Measurements from ENCODE around the gene LSM2. TPM values are rescaled to one million over a fixed set of nuclear protein-coding genes. Genes with fewer than 3 reads are reported as not detected.

LSM2 gene
- total RNA-seq, 2 experiments from 2014 or later, result 78.4 to 82.6 TPM

DNA sequence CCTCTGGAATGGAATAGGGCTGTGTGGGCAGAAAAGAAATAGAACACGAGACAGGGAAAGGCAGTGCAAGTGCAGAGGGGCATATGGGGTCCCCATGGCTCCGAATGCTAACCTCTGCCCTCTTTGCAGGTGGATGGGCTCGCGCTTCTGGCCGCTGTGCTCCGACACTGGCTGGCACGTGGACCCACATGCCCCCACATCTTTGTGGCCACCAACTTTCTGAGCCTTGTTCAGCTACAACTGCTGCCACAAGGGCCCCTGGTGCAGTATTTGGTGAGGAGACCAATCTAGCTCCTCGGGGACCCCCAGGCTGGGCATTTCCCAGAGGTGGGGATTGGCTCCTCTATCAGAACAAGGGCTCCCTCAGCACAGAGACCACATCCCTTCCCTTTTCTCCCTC lies 45.4 kb downstream of the LSM2 start:
- peaks cover 74% of the 10 kb centered on the region for H3K36me3 ChIP-seq (ENCODE audit: insufficient read depth, low read length)
- no TSS peak for BruUV-seq (replicated peaks)
- ChIA-PET CTCF (ENCODE audit: unreplicated experiment) (no interaction called here), POLR2A (interaction anchor here (0.5 kb wide), 1 partner anchor 317 kb away, joined by 3 read pairs; no protein-coding TSS in a partner anchor)
- H3K9me3 ChIP-seq (ENCODE audit: low read length), result no peaks in the 10 kb centered on the region
- H3K4me1 ChIP-seq (ENCODE audit: insufficient read depth, low read length, poor library complexity, severe bottlenecking), result no peaks in the 10 kb centered on the region
- intact Hi-C loops (cut with micrococcal nuclease; ENCODE audit: unreplicated experiment), result no loop called here
- no peaks in the 10 kb centered on the region for H4K20me1 ChIP-seq (ENCODE audit: insufficient read depth, low read length)
- H2AFZ ChIP-seq (ENCODE audit: low read length), result no peak overlapping the region
- H3K79me2 ChIP-seq (ENCODE audit: insufficient read depth, low read depth, low read length), result no peaks in the 10 kb centered on the region
- no peak overlapping the region for H3K4me3 ChIP-seq (ENCODE audit: low read depth, low read length, poor library complexity, severe bottlenecking)
- no peak overlapping the region for H3K27ac ChIP-seq (ENCODE audit: low read depth, low read length, poor library complexity, severe bottlenecking)
- no peak for DNase-seq (ENCODE audit: low spot score)
- no peak for TF ChIP-seq EZH2phosphoT487 (IDR thresholded peaks at IDR 0.05; ENCODE audit: borderline replicate concordance, low read depth, low read length)
- no peaks in the 10 kb centered on the region for H3K9me2 ChIP-seq (ENCODE audit: insufficient read depth, low read length)
- H3K4me2 ChIP-seq (ENCODE audit: low read length), result no peak overlapping the region

- H3K4me3 ChIP-seq (ENCODE audit: low read depth, low read length, poor library complexity, severe bottlenecking), result no peak overlapping the region
- H3K4me2 ChIP-seq (ENCODE audit: low read length), result no peak overlapping the region
- no peaks in the 10 kb centered on the region for H3K79me2 ChIP-seq (ENCODE audit: insufficient read depth, low read depth, low read length)
- POLR2A ChIA-PET, result interaction anchor here (0.5 kb wide), 1 partner anchor 317 kb away, joined by 3 read pairs; no protein-coding TSS in a partner anchor
- TF ChIP-seq, protein P1, sequence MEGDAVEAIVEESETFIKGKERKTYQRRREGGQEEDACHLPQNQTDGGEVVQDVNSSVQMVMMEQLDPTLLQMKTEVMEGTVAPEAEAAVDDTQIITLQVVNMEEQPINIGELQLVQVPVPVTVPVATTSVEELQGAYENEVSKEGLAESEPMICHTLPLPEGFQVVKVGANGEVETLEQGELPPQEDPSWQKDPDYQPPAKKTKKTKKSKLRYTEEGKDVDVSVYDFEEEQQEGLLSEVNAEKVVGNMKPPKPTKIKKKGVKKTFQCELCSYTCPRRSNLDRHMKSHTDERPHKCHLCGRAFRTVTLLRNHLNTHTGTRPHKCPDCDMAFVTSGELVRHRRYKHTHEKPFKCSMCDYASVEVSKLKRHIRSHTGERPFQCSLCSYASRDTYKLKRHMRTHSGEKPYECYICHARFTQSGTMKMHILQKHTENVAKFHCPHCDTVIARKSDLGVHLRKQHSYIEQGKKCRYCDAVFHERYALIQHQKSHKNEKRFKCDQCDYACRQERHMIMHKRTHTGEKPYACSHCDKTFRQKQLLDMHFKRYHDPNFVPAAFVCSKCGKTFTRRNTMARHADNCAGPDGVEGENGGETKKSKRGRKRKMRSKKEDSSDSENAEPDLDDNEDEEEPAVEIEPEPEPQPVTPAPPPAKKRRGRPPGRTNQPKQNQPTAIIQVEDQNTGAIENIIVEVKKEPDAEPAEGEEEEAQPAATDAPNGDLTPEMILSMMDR (conservative IDR thresholded peaks at IDR 0.05; ENCODE audit: low read length), result no peak
- TF ChIP-seq EZH2phosphoT487 (IDR thresholded peaks at IDR 0.05; ENCODE audit: borderline replicate concordance, low read depth, low read length), result no peak
- CTCF ChIA-PET (ENCODE audit: unreplicated experiment), result no interaction called here
- BruUV-seq (replicated peaks), result no TSS peak
- DNase-seq (ENCODE audit: low spot score), result no peak
- H3K9me3 ChIP-seq (ENCODE audit: low read length), result no peaks in the 10 kb centered on the region
- H2AFZ ChIP-seq (ENCODE audit: low read length), result no peak overlapping the region
- no peaks in the 10 kb centered on the region for H3K9me2 ChIP-seq (ENCODE audit: insufficient read depth, low read length)
- no peaks in the 10 kb centered on the region for H3K4me1 ChIP-seq (ENCODE audit: insufficient read depth, low read length, poor library complexity, severe bottlenecking)
- intact Hi-C loops (cut with micrococcal nuclease; ENCODE audit: unreplicated experiment), result no loop called here
- H3K36me3 ChIP-seq (ENCODE audit: insufficient read depth, low read length), result peaks cover 74% of the 10 kb centered on the region
- no peaks in the 10 kb centered on the region for H4K20me1 ChIP-seq (ENCODE audit: insufficient read depth, low read length)
- H3K27ac ChIP-seq (ENCODE audit: low read depth, low read length, poor library complexity, severe bottlenecking), result no peak overlapping the region
Observed at GRCh38 chr6:31760790-31761189, 46.0 kb downstream of the LSM2 start.

DNA sequence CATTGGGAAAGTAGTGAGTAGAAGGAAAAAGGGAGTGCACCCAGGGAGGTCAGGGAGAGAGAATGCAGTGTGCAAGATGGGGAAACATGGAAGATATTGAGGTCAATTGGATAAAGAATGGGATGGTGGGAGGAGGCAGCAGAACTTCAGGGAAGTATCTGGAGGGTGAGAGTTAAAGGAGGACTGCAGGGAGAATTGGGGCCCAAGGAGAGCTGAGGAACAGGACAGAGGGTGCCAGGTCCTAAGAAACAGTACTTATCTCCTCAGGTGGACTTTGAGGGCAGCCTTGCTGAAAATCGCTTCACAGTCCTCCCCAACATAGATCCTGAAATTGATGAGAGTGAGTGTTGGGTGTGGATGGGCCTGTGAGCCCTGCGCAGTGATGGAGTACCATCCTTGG lies 48.5 kb downstream of the LSM2 start:
- intact Hi-C loops (cut with micrococcal nuclease; ENCODE audit: unreplicated experiment), result no loop called here
- peaks cover 51% of the 10 kb centered on the region for H3K36me3 ChIP-seq (ENCODE audit: insufficient read depth, low read length)
- H2AFZ ChIP-seq (ENCODE audit: low read length), result no peak overlapping the region
- no peak overlapping the region for H3K27ac ChIP-seq (ENCODE audit: low read depth, low read length, poor library complexity, severe bottlenecking)
- H3K79me2 ChIP-seq (ENCODE audit: insufficient read depth, low read depth, low read length), result no peaks in the 10 kb centered on the region
- CTCF ChIA-PET (ENCODE audit: unreplicated experiment), result interaction anchor here (0.9 kb wide), 1 partner anchor 46 kb away, joined by 3 read pairs; no protein-coding TSS in a partner anchor
- H3K4me1 ChIP-seq (ENCODE audit: insufficient read depth, low read length, poor library complexity, severe bottlenecking), result no peaks in the 10 kb centered on the region
- no peak for TF ChIP-seq EZH2phosphoT487 (IDR thresholded peaks at IDR 0.05; ENCODE audit: borderline replicate concordance, low read depth, low read length)
- TF ChIP-seq, protein P1 (conservative IDR thresholded peaks at IDR 0.05; ENCODE audit: low read length), result no peak
- no peaks in the 10 kb centered on the region for H3K9me3 ChIP-seq (ENCODE audit: low read length)
- POLR2A ChIA-PET, result interaction anchor here (0.6 kb wide), 1 partner anchor 1546 kb away, joined by 5 read pairs; no protein-coding TSS in a partner anchor
- H3K4me3 ChIP-seq (ENCODE audit: low read depth, low read length, poor library complexity, severe bottlenecking), result no peak overlapping the region
- no TSS peak for BruUV-seq (replicated peaks)
- H3K4me2 ChIP-seq (ENCODE audit: low read length), result no peak overlapping the region
- no peaks in the 10 kb centered on the region for H4K20me1 ChIP-seq (ENCODE audit: insufficient read depth, low read length)
- H3K9me2 ChIP-seq (ENCODE audit: insufficient read depth, low read length), result no peaks in the 10 kb centered on the region
- DNase-seq (ENCODE audit: low spot score), result no peak
